Ishikawa (cell line): ENCODE measurements around the gene SLC6A5.

Experiments used
- CEBPB ChIP-seq: IDR thresholded peaks from 2 replicates; pipeline ENCODE4 v1.6.1; 2012
- CREB1 ChIP-seq: IDR thresholded peaks from 2 replicates; pipeline ENCODE4 v1.6.1; 2012; ENCODE audit warnings: low read depth
- EGR1 ChIP-seq: IDR thresholded peaks from 2 replicates; pipeline ENCODE4 v1.6.1; 2012
- EP300 ChIP-seq: IDR thresholded peaks from 2 replicates; pipeline ENCODE4 v1.6.1; 2012; ENCODE audit warnings: borderline replicate concordance
- FOXM1 ChIP-seq: IDR thresholded peaks from 2 replicates; pipeline ENCODE4 v1.6.1; 2012; ENCODE audit warnings: low read depth, borderline replicate concordance
- MAX ChIP-seq: IDR thresholded peaks from 2 replicates; pipeline ENCODE4 v1.6.1; 2012
- NFIC ChIP-seq: IDR thresholded peaks from 2 replicates; pipeline ENCODE4 v1.6.1; 2012
- RAD21 ChIP-seq: IDR thresholded peaks from 2 replicates; pipeline ENCODE4 v1.6.1; 2012; ENCODE audit warnings: low read depth
- REST ChIP-seq: IDR thresholded peaks from 2 replicates; pipeline ENCODE4 v1.6.1; 2012; ENCODE audit warnings: low read depth, mild to moderate bottlenecking
- TAF1 ChIP-seq: IDR thresholded peaks from 2 replicates; pipeline ENCODE4 v1.6.1; 2012; ENCODE audit warnings: low read depth, mild to moderate bottlenecking
- TCF12 ChIP-seq: IDR thresholded peaks from 2 replicates; pipeline ENCODE4 v1.6.1; 2012; ENCODE audit warnings: low read depth
- TEAD4 ChIP-seq: IDR thresholded peaks from 2 replicates; pipeline ENCODE4 v1.6.1; 2012
- USF1 ChIP-seq: IDR thresholded peaks from 2 replicates; pipeline ENCODE4 v1.6.1; 2012
- YY1 ChIP-seq: IDR thresholded peaks from 2 replicates; pipeline ENCODE4 v1.6.1; 2012; ENCODE audit warnings: low read depth

GRCh38 chr11:20647976-20648565 is 48.7 kb downstream of the SLC6A5 start:
- TF ChIP-seq FOXM1 (no peak), CEBPB (no peak), USF1 (no peak), TAF1 (no peak), EP300 (no peak), YY1 (no peak), MAX (no peak), EGR1 (no peak), REST (no peak), NFIC (no peak), CREB1 (no peak), RAD21 (peak; percentile 81), TCF12 (no peak), TEAD4 (no peak)
